Brain microvascular endothelial cell (primary cell): ENCODE data around the gene OR6X1.
A peak's percentile ranks its signal among the peaks of the same experiment; 100 is the strongest.
"Not testable (repeated sequence)": the region's sequence is repeated elsewhere in the genome, so short reads cannot be mapped to it uniquely, and the experiment has no call there.

ENCODE experiments used
- DNase-seq: peaks from one replicate; pipeline ENCODE4 v3.0.0-alpha.2; 2020
- H3K27ac ChIP-seq: fragments of 250-450 bp; sonication (Bioruptor Pico); 2 replicates; pipeline ENCODE4 v1.5.1; 2020; ENCODE audit warnings: mild to moderate bottlenecking, moderate library complexity
- H3K27me3 ChIP-seq: fragments of 250-450 bp; sonication (Bioruptor Pico); replicated peaks from 2 replicates; pipeline ENCODE4 v1.5.1; 2020; ENCODE audit warnings: mild to moderate bottlenecking
- H3K36me3 ChIP-seq: fragments of 250-450 bp; sonication (Bioruptor Pico); replicated peaks from 2 replicates; pipeline ENCODE4 v1.5.1; 2020; ENCODE audit warnings: mild to moderate bottlenecking
- H3K4me3 ChIP-seq: 2 replicates; pipeline ENCODE4 v1.5.1; 2011; ENCODE audit warnings: low read depth, mild to moderate bottlenecking, control low read depth, low read length, moderate library complexity
- in situ Hi-C: cut with HindIII; loops from 2 replicates; pipeline ENCODE4 v1.10.0; 2017; ENCODE audit warnings: low sequenced_read_pairs, low pct_ligation_motif_present
- TF ChIP-seq, protein P1 (sequence below): IDR thresholded peaks from 2 replicates; pipeline ENCODE4 v1.5.1; 2011; ENCODE audit warnings: low read depth, mild to moderate bottlenecking, moderate library complexity, low read length, control low read depth, inconsistent platforms; ENCODE audit errors: missing control alignments

OR6X1 gene

DNA sequence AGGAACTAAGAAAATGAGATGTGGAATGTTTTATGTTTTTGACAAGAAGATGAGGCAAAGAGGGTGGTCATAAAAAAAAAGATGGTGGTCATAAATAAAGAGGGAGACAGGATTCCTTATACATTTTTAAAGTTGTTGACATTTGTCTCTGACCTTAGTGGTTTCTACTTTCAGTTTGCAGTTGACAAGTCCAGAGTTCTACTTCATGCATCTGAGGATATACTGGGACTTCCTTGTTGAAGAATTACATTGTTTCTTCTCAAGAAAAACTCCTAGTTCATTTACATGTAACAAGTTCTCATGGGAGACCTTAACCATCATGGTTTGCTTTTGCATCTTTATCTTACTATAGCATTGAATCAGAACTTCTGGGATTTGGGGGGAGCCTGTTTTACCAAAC is 1.2 kb downstream of the OR6X1 start:
- in situ Hi-C loops, result no loop called here
- Histone ChIP-seq H3K27ac (no peak overlapping the region), H3K27me3 (no peaks in the 10 kb centered on the region), H3K4me3 (no peak overlapping the region), H3K36me3 (no peaks in the 10 kb centered on the region)
- DNase-seq, result no peak
- TF ChIP-seq, protein P1, sequence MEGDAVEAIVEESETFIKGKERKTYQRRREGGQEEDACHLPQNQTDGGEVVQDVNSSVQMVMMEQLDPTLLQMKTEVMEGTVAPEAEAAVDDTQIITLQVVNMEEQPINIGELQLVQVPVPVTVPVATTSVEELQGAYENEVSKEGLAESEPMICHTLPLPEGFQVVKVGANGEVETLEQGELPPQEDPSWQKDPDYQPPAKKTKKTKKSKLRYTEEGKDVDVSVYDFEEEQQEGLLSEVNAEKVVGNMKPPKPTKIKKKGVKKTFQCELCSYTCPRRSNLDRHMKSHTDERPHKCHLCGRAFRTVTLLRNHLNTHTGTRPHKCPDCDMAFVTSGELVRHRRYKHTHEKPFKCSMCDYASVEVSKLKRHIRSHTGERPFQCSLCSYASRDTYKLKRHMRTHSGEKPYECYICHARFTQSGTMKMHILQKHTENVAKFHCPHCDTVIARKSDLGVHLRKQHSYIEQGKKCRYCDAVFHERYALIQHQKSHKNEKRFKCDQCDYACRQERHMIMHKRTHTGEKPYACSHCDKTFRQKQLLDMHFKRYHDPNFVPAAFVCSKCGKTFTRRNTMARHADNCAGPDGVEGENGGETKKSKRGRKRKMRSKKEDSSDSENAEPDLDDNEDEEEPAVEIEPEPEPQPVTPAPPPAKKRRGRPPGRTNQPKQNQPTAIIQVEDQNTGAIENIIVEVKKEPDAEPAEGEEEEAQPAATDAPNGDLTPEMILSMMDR, result no peak

DNA sequence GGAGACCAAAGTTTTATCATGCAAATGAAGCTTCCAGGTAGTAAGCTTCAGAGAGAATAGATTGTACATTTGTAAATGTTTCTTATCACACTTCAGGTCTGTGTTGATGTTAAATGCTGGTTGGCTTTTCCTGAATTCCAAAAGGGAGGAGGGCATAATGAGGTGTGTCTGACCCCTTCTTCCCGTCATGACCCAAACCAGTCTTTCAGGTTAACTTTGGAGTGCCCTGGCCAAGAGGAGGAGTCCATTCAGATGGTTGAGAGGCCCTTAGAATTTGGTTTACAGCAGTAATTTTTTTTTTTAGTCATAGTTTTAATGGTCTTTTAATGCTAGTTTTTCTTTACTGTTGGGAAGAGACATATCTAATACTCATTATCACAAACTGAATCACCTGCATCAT is 2.5 kb downstream of the OR6X1 start:
- Histone ChIP-seq H3K36me3 (no peaks in the 10 kb centered on the region), H3K27me3 (no peaks in the 10 kb centered on the region), H3K27ac (no peak overlapping the region), H3K4me3 (no peak overlapping the region)
- TF ChIP-seq, protein P1, result no peak
- DNase-seq, result no peak
- in situ Hi-C loops, result no loop called here

DNA sequence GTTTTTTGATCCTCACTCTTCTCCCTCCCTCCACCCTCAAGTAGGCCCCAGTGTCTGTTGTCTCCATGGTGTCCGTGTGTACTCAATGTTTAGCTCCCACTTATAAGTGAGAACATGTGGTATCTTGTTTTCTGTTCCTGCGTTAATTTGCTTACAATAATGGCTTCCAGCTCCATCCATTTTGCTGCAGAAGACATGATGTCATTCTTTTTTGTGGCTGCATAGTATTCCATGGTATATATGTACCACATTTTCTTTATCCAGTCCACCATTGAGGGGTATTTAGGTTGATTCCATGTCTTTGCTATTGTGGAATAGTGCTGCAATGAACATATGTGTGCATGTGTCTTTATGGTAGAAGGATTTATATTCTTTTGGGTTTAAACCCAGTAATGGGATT is 6.0 kb downstream of the OR6X1 start:
- H3K27me3 ChIP-seq, in situ Hi-C loops, H3K4me3 ChIP-seq, DNase-seq, H3K36me3 ChIP-seq, H3K27ac ChIP-seq: not testable (repeated sequence)

DNA sequence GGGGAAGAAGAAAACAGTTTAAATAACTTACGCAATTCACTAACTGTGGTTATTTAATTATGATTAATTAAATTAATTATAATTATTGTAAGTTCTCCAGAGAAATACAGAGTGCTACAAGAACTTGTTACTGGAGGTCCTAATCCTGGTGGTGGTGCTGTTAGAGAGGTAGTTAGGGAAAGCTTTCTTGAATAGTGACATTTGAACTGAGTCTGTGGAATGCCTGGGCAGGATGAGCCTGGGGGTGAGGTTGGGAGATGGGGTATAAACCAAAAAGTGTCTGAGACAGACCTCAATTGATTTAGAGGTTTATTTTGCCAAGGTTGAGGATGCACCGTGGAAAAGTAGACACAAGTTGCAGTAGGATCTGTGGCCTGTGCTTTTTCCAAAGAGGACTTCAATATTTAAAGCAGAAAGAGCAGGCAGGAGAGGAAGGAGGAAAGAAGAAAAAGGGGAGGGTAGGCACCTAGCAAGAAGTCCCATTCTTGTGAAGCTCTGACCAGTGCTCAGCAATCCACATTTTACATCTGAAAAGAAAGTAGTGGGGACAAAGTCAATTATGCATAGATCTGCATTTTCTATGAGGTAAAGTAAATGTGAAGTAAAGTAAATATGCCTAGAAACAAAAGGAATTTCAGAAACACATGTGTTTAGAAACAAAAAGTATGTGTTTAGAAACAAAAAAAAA is 8.4 kb downstream of the OR6X1 start:
- Histone ChIP-seq H3K27ac (no peak overlapping the region), H3K27me3 (no peaks in the 10 kb centered on the region), H3K36me3 (no peaks in the 10 kb centered on the region), H3K4me3 (no peak overlapping the region)
- DNase-seq, result no peak
- TF ChIP-seq, protein P1, result no peak
- in situ Hi-C loops, result no loop called here

DNA sequence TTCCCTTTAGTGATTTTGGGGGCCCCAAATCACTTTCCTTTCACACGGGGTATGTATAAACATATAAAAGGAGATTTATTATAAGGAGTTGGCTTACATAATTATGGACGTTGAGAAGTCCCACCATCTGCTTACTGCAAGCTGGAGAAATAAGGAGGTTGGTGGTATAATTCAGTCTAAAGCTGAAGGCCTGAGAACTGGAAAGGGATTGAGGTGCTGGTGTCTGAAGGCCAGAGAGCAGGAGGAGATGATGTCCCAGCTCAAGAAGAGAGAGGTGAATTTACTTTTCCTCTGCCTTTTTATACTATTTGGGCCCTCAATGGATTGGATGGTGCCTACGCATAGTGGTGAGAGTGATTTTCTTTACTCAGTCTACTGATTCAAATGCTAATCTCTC is 11.6 kb downstream of the OR6X1 start:
- H3K27ac ChIP-seq, result no peak overlapping the region
- no peak overlapping the region for H3K4me3 ChIP-seq
- H3K36me3 ChIP-seq, result peaks cover 8% of the 10 kb centered on the region
- TF ChIP-seq, protein P1, result no peak
- DNase-seq, result no peak
- in situ Hi-C loops, result no loop called here
- no peaks in the 10 kb centered on the region for H3K27me3 ChIP-seq

DNA sequence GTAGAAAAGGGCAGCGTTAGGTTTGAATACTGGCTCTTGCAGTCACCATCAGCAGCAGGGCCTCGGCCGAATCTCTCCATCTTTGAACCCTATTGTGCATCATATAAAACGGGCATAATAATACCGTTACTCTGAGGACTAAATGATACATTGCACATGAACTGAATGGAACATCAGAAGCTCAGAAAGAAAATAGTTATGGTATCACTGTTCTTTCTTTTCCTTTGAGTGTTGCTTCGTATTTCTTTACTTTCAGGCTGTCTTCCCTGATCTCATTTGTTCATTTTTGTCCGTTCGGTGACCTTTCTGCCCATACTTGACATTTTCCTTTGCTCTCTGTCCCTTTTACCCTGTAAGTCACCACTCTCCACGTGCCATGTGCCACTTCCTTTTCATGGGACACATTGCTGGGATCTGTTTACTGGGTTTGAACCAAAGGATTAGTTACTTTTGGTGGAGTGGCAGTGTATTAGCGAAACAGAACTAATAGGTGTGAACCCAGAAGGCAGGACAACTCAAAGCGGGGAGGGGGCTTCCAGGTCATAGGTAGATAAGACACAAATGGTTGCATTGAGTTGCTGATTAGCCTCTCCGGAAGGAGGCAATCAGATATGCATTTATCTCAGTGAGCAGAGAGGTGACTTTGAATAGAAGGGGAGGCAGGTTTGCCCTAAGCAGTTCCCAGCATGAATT is 12.1 kb downstream of the OR6X1 start:
- Histone ChIP-seq H3K27me3 (no peaks in the 10 kb centered on the region), H3K4me3 (peak overlapping the region; percentile 88), H3K36me3 (peaks cover 10% of the 10 kb centered on the region), H3K27ac (no peak overlapping the region)
- in situ Hi-C loops, result no loop called here
- DNase-seq, result peak; percentile 3
- TF ChIP-seq, protein P1, result no peak
